Gastroesophageal sphincter (tissue), 4 donors: ENCODE results near the gene ITGA7. TPM values are rescaled to one million over a fixed set of nuclear protein-coding genes. Genes with fewer than 3 reads are reported as not detected.

Experiments
- ATAC-seq: fragments of 150-250 bp; one replicate; pipeline ENCODE4 v1.9.1; 2016; ENCODE audit warnings: mild to moderate bottlenecking, moderate library complexity
- H3K27ac ChIP-seq, 4 donors: fragments of 200-600 bp; sonication (generic) in 3 of 4; 1 replicate in 3 of 4; 2 replicates in 1 of 4; pipeline ENCODE4 v1.5.1; 2016 to 2019
- H3K27me3 ChIP-seq: fragments of 200-600 bp; sonication (generic); one replicate; pipeline ENCODE4 v1.5.1; 2019
- H3K36me3 ChIP-seq, 2 donors: fragments of 200-600 bp; sonication (generic); one replicate each; pipeline ENCODE4 v1.5.1; 2019; ENCODE audit warnings: control low read depth in 1 of 2
- H3K4me1 ChIP-seq, 3 donors: fragments of 200-600 bp; sonication (generic); 1 replicate in 2 of 3; 2 replicates in 1 of 3; pipeline ENCODE4 v1.5.1; 2016 to 2019; ENCODE audit warnings: control low read depth in 2 of 3
- H3K4me3 ChIP-seq, 2 donors: fragments of 200-600 bp; sonication (generic); one replicate each; pipeline ENCODE4 v1.5.1; 2019; ENCODE audit warnings: mild to moderate bottlenecking in 1 of 2, moderate library complexity in 1 of 2
- H3K9me3 ChIP-seq, 3 donors: fragments of 200-600 bp; sonication (generic); one replicate each; pipeline ENCODE4 v1.5.1; 2017 to 2019; ENCODE audit warnings: control low read depth in 2 of 3
- EP300 ChIP-seq: sonication (generic); formaldehyde crosslinking; IDR thresholded peaks from one replicate; pipeline ENCODE4 v1.6.1; 2017; ENCODE audit warnings: antibody characterized with exemption, mild to moderate bottlenecking
- POLR2A ChIP-seq, 2 donors: fragments of 450-650 bp; IDR thresholded peaks; one replicate each; pipeline ENCODE4 v1.6.1; 2017; ENCODE audit warnings: antibody characterized with exemption in 2 of 2, mild to moderate bottlenecking in 2 of 2, moderate library complexity in 1 of 2
- POLR2AphosphoS5 ChIP-seq: sonication (generic); formaldehyde crosslinking; IDR thresholded peaks from one replicate; pipeline ENCODE4 v1.6.1; 2017; ENCODE audit warnings: antibody characterized with exemption
- WGBS, 2 donors: methylation state at CpG; one replicate each; pipeline ENCODE4 v1.1.5; 2018; ENCODE audit warnings: low coverage in 1 of 2; 5-methylcytosine and 5-hydroxymethylcytosine counted together
- total RNA-seq, 4 donors: library from RNA; depleted of rRNA; stranded (reverse); fragments of >200 nt; gene quantifications; one replicate each; pipeline ENCODE4 v1.1.0, GENCODE V29; 2016
- TF ChIP-seq, protein P1 (sequence below), 4 experiments: fragments of 200-600 bp in 2 of 4; fragments of 450-650 bp in 2 of 4; sonication (generic) in 1 of 4; IDR thresholded peaks; one replicate each; pipeline ENCODE4 v1.5.1; 2017 to 2019; ENCODE audit warnings: antibody characterized with exemption in 4 of 4, mild to moderate bottlenecking in 2 of 4, moderate library complexity in 2 of 4

ITGA7 gene
- total RNA-seq, 4 donors from 2014 or later, result 143 to 260 (median 182) TPM

- no CpG with 5 or more reads among the region's 9 CpGs for WGBS, 2 donors
- H3K4me1 ChIP-seq, result peaks cover 18 to 96% (median 69%) of the 10 kb centered on the region in 3 donors
- TF ChIP-seq, protein P1, sequence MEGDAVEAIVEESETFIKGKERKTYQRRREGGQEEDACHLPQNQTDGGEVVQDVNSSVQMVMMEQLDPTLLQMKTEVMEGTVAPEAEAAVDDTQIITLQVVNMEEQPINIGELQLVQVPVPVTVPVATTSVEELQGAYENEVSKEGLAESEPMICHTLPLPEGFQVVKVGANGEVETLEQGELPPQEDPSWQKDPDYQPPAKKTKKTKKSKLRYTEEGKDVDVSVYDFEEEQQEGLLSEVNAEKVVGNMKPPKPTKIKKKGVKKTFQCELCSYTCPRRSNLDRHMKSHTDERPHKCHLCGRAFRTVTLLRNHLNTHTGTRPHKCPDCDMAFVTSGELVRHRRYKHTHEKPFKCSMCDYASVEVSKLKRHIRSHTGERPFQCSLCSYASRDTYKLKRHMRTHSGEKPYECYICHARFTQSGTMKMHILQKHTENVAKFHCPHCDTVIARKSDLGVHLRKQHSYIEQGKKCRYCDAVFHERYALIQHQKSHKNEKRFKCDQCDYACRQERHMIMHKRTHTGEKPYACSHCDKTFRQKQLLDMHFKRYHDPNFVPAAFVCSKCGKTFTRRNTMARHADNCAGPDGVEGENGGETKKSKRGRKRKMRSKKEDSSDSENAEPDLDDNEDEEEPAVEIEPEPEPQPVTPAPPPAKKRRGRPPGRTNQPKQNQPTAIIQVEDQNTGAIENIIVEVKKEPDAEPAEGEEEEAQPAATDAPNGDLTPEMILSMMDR (IDR thresholded peaks at IDR 0.05), result peak in 3 of 4 experiments; percentile 64 to 83 (median 71)
- TF ChIP-seq EP300 (no peak), POLR2AphosphoS5 (peak; percentile 81)
- ATAC-seq, result peak; percentile 53
- H3K27me3 ChIP-seq, result no peaks in the 10 kb centered on the region
- H3K27ac ChIP-seq, result peak overlapping the region; percentile 84 to 98 (median 97)
- H3K36me3 ChIP-seq, result peaks cover 0 to 24% of the 10 kb centered on the region in 2 donors
- H3K4me3 ChIP-seq, result peak overlapping the region; percentile 3 to 33
- H3K9me3 ChIP-seq, result no peaks in the 10 kb centered on the region
These were observed 13.3 kb upstream of the ITGA7 start for GRCh38 chr12:55720894-55721444.

- peak; percentile 73 for ATAC-seq
- Histone ChIP-seq H3K9me3 (no peaks in the 10 kb centered on the region), H3K4me1 (peaks cover 18 to 95% (median 70%) of the 10 kb centered on the region in 3 donors), H3K36me3 (peaks cover 0 to 16% of the 10 kb centered on the region in 2 donors), H3K27me3 (no peaks in the 10 kb centered on the region), H3K4me3 (peak within 1 kb of the TSS; percentile 3 to 33), H3K27ac (peak within 1 kb of the TSS; percentile 84 to 98 (median 97))
- WGBS, 2 donors, result 18% methylated on average over 5 of the region's 6 CpGs; no CpG with 5 or more reads in 1 of the 2 donors
- TF ChIP-seq POLR2A (IDR thresholded peaks at IDR 0.05) (peak; percentile 63 to 67), POLR2AphosphoS5 (peak; percentile 98), EP300 (no peak)
- TF ChIP-seq, protein P1 (IDR thresholded peaks at IDR 0.05), result peak in 2 of 4 experiments; percentile 32 to 35
These were observed 12.4 kb upstream of the ITGA7 start, which contains the start of gene RDH5 for GRCh38 chr12:55720071-55720564. RDH5 (plus strand) TSS chr12:55720393; CDS start chr12:55721185, 792 bp downstream.

GRCh38 chr12:55719371-55719770 is 11.7 kb upstream of the ITGA7 start:
- peaks cover 18 to 95% (median 69%) of the 10 kb centered on the region in 3 donors for H3K4me1 ChIP-seq

GRCh38 chr12:55718624-55719275 is 11.0 kb upstream of the ITGA7 start:
- Histone ChIP-seq H3K27ac (peak overlapping the region; percentile 84 to 98 (median 97)), H3K36me3 (peaks cover 0 to 2% of the 10 kb centered on the region in 2 donors), H3K27me3 (no peaks in the 10 kb centered on the region), H3K4me1 (peaks cover 18 to 92% (median 63%) of the 10 kb centered on the region in 3 donors), H3K9me3 (no peaks in the 10 kb centered on the region), H3K4me3 (no peak overlapping the region)
- WGBS, 2 donors, result 20 to 36% methylated on average over 1 to 2 of the region's 4 CpGs
- no peak for TF ChIP-seq POLR2AphosphoS5
- TF ChIP-seq EP300, result no peak
- TF ChIP-seq POLR2A (IDR thresholded peaks at IDR 0.05), result no peak
- TF ChIP-seq, protein P1 (IDR thresholded peaks at IDR 0.05), result no peak
- no peak for ATAC-seq

More at GRCh38 chr12:55719371-55719770, 11.7 kb upstream of the ITGA7 start:
- ATAC-seq, result no peak
- Histone ChIP-seq H3K27me3 (no peaks in the 10 kb centered on the region), H3K4me3 (no peak overlapping the region), H3K27ac (peak overlapping the region; percentile 84 to 98 (median 97)), H3K9me3 (no peaks in the 10 kb centered on the region), H3K36me3 (peaks cover 0 to 9% of the 10 kb centered on the region in 2 donors)
- TF ChIP-seq, protein P1 (IDR thresholded peaks at IDR 0.05), result no peak
- TF ChIP-seq EP300 (no peak), POLR2A (IDR thresholded peaks at IDR 0.05) (no peak), POLR2AphosphoS5 (no peak)
- 40 to 59% methylated on average over 1 to 6 of the region's 7 CpGs for WGBS, 2 donors
